Endothelial cell of umbilical vein (primary cell): ENCODE data around the gene KIAA1958. TPM values are rescaled to one million over a fixed set of nuclear protein-coding genes. Genes with fewer than 3 reads are reported as not detected.

Source experiments
- BruUV-seq: library from RNA; stranded (reverse); fragments of 400-500 nt; replicated peaks from 2 replicates; lab custom pipeline; 2021; lab: Mats Ljungman, UMichigan
- CTCF ChIA-PET: fragments of 300-600, 350-600 bp; sonication (Branson Sonifier 250); formaldehyde crosslinking; loops from one replicate; lab custom pipeline; 2021; ENCODE audit warnings: antibody characterized with exemption, inconsistent platforms; lab: Charles Lee
- POLR2A ChIA-PET: fragments of 300-600, 350-600 bp; sonication (Branson Sonifier 250); formaldehyde crosslinking; loops from one replicate; lab custom pipeline; 2021; ENCODE audit warnings: antibody characterized with exemption, inconsistent platforms; lab: Charles Lee
- DNase-seq: peaks from one replicate; pipeline ENCODE4 v3.0.0-alpha.2; 2011; ENCODE audit warnings: low read depth, low spot score
- FAIRE-seq: peaks from 2 replicates; lab custom pipeline; 2011; peaks lifted over from hg19 to GRCh38; lab: Jason Lieb, UNC
- H2AFZ ChIP-seq: 2 replicates; pipeline ENCODE4 v1.6.0; 2012; ENCODE audit warnings: low read depth, low read length, control low read depth, inconsistent platforms
- H3K27ac ChIP-seq: 2 replicates; pipeline ENCODE4 v1.5.1; 2011; ENCODE audit warnings: low read depth, mild to moderate bottlenecking, control low read depth, low read length, moderate library complexity; ENCODE audit not compliant: insufficient read depth
- H3K27me3 ChIP-seq, 2 experiments: 2 replicates each; pipeline versions ENCODE4 v1.6.0 to v1.6.1; 2011; ENCODE audit warnings: low read length in 2 of 2, mixed read lengths in 1 of 2; ENCODE audit not compliant: control insufficient read depth in 2 of 2, insufficient read depth in 2 of 2
- H3K36me3 ChIP-seq, 2 experiments: 2 replicates in 1 of 2; 3 replicates in 1 of 2; pipeline ENCODE4 v1.5.1; 2011; ENCODE audit warnings: low read length in 2 of 2, mild to moderate bottlenecking in 1 of 2, moderate library complexity in 1 of 2; ENCODE audit not compliant: control insufficient read depth in 2 of 2, insufficient read depth in 2 of 2; ENCODE audit errors: extremely low read depth in 1 of 2
- H3K4me1 ChIP-seq: 3 replicates; pipeline ENCODE4 v1.5.1; 2011; ENCODE audit warnings: mild to moderate bottlenecking, low read length; ENCODE audit not compliant: control insufficient read depth, insufficient read depth; ENCODE audit errors: extremely low read depth
- H3K4me2 ChIP-seq: 2 replicates; pipeline ENCODE4 v1.6.1; 2011; ENCODE audit warnings: low read length, control low read depth, mixed read lengths; ENCODE audit not compliant: insufficient read depth
- H3K4me3 ChIP-seq, 3 experiments: fragments of 200-600 bp in 1 of 3; sonication (generic), shearing (Covaris generic) in 1 of 3; replicated peaks in 1 of 3; 2 replicates each; pipeline ENCODE4 v1.5.1; 2011 to 2016; ENCODE audit warnings: control low read depth in 3 of 3, low read length in 3 of 3, mild to moderate bottlenecking in 2 of 3, inconsistent platforms in 1 of 3, low read depth in 1 of 3, moderate library complexity in 1 of 3; ENCODE audit not compliant: insufficient read depth in 1 of 3
- H3K79me2 ChIP-seq: 2 replicates; pipeline ENCODE4 v1.6.0; 2012; ENCODE audit warnings: low read length, inconsistent platforms; ENCODE audit not compliant: control insufficient read depth, insufficient read depth
- H3K9ac ChIP-seq: replicated peaks from 2 replicates; pipeline ENCODE3; 2011; ENCODE audit warnings: low read length, control low read depth; ENCODE audit not compliant: insufficient read depth; ENCODE audit errors: extremely low read depth
- H3K9me1 ChIP-seq: replicated peaks from 3 replicates; pipeline ENCODE4 v1.6.0; 2011; ENCODE audit warnings: mild to moderate bottlenecking, low read length; ENCODE audit not compliant: control insufficient read depth, insufficient read depth; ENCODE audit errors: extremely low read depth
- H3K9me3 ChIP-seq: replicated peaks from 2 replicates; pipeline ENCODE4 v1.5.1; 2012; ENCODE audit warnings: low read length, inconsistent platforms; ENCODE audit not compliant: control insufficient read depth, insufficient read depth
- H4K20me1 ChIP-seq: replicated peaks from 2 replicates; pipeline ENCODE3; 2011; ENCODE audit warnings: mild to moderate bottlenecking, low read length; ENCODE audit not compliant: control insufficient read depth, insufficient read depth; ENCODE audit errors: extremely low read depth
- EZH2 ChIP-seq: IDR thresholded peaks from 2 replicates; pipeline ENCODE4 v1.6.1; 2012; ENCODE audit warnings: borderline replicate concordance, low read depth, mild to moderate bottlenecking, moderate library complexity, low read length, inconsistent platforms; ENCODE audit not compliant: severe bottlenecking
- FOS ChIP-seq: IDR thresholded peaks from 2 replicates; pipeline ENCODE4 v1.6.1; 2011; ENCODE audit warnings: mild to moderate bottlenecking, low read length, moderate library complexity, borderline replicate concordance; ENCODE audit not compliant: insufficient read depth
- GATA2 ChIP-seq: IDR thresholded peaks from 2 replicates; pipeline ENCODE4 v1.7.0; 2011; ENCODE audit warnings: low read depth, mild to moderate bottlenecking, moderate library complexity, mixed read lengths, low read length; ENCODE audit not compliant: insufficient read length, insufficient read depth
- JUN ChIP-seq: IDR thresholded peaks from 2 replicates; pipeline ENCODE4 v1.6.1; 2011; ENCODE audit warnings: borderline replicate concordance, low read depth; ENCODE audit not compliant: insufficient read length, insufficient read depth
- POLR2AphosphoS5 ChIP-seq: IDR thresholded peaks from 2 replicates; pipeline ENCODE4 v1.6.1; 2012; ENCODE audit warnings: low read depth, mild to moderate bottlenecking, control low read depth, low read length, moderate library complexity; ENCODE audit not compliant: insufficient read depth
- dilution Hi-C: fragments of 300-500 bp; cut with MboI; formaldehyde crosslinking; loops from one replicate; pipeline ENCODE4 v1.15.0; 2019; ENCODE audit warnings: low sequenced_read_pairs; ENCODE audit not compliant: extremely low pct_ligation_motif_present
- intact Hi-C: fragments of 100-400 bp; cut with micrococcal nuclease; formaldehyde crosslinking; loops from one replicate; pipeline ENCODE4 v1.10.0; 2022
- polyA plus RNA-seq, 4 experiments: library from polyadenylated mRNA; depleted of rRNA in 3 of 4; stranded (reverse) in 3 of 4; unstranded in 1 of 4; fragments of >200 nt; gene quantifications; 2 replicates each; pipeline versions ENCODE4 v1.2.1 to v1.2.3, GENCODE V29; 2011 to 2012; ENCODE audit warnings: missing spikeins in 1 of 4
- total RNA-seq: library from RNA; stranded (reverse); gene quantifications from 2 replicates; pipeline ENCODE4 v1.2.3, GENCODE V29; 2021
- TF ChIP-seq, protein P1 (sequence below), 2 donors: IDR thresholded peaks; 1 replicate in 1 of 2; 2 replicates in 1 of 2; pipeline ENCODE4 v1.5.1; 2011; ENCODE audit warnings: low read length in 2 of 2, mild to moderate bottlenecking in 2 of 2, moderate library complexity in 2 of 2, control low read depth in 1 of 2, inconsistent platforms in 1 of 2, low read depth in 1 of 2; ENCODE audit not compliant: insufficient read depth in 1 of 2; ENCODE audit errors: extremely low read depth in 1 of 2

Gene KIAA1958
- total and polyA plus RNA-seq, 2 donors (not counting 3 experiments of a cell fraction or from before 2014, with no cell fraction given), result 1.7 to 5.0 TPM

DNA sequence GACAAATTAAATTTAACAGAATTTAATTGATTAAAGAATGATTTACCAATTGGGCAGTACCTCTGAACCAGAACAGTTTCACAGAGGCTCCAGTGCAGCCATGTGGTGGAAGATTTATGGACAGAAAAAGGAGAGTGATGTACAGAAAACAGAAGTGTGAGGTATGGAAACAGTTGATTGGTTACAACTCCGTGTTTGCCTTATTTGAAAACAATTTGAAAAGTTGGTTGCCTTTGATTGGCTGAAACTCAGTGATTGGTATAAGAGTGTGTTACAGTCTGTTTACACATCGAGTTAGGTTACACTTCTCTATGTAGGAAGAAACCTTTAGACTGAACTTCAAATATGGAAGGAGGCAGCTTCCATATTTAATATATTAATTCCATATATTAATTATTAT, 30.1 kb downstream of the KIAA1958 start:
- Histone ChIP-seq H2AFZ (no peak overlapping the region), H3K4me3 (no peak overlapping the region), H4K20me1 (no peaks in the 10 kb centered on the region), H3K27ac (no peak overlapping the region), H3K9ac (no peak overlapping the region), H3K9me3 (no peaks in the 10 kb centered on the region), H3K27me3 (no peaks in the 10 kb centered on the region), H3K79me2 (no peaks in the 10 kb centered on the region), H3K36me3 (no peaks in the 10 kb centered on the region), H3K4me2 (no peak overlapping the region), H3K4me1 (no peaks in the 10 kb centered on the region), H3K9me1 (no peaks in the 10 kb centered on the region)
- TF ChIP-seq POLR2AphosphoS5 (no peak), GATA2 (no peak), JUN (no peak), EZH2 (no peak), FOS (no peak)
- TF ChIP-seq, protein P1, sequence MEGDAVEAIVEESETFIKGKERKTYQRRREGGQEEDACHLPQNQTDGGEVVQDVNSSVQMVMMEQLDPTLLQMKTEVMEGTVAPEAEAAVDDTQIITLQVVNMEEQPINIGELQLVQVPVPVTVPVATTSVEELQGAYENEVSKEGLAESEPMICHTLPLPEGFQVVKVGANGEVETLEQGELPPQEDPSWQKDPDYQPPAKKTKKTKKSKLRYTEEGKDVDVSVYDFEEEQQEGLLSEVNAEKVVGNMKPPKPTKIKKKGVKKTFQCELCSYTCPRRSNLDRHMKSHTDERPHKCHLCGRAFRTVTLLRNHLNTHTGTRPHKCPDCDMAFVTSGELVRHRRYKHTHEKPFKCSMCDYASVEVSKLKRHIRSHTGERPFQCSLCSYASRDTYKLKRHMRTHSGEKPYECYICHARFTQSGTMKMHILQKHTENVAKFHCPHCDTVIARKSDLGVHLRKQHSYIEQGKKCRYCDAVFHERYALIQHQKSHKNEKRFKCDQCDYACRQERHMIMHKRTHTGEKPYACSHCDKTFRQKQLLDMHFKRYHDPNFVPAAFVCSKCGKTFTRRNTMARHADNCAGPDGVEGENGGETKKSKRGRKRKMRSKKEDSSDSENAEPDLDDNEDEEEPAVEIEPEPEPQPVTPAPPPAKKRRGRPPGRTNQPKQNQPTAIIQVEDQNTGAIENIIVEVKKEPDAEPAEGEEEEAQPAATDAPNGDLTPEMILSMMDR (IDR thresholded peaks at IDR 0.05; ENCODE audit: extremely low read depth in 1 of 2, insufficient read depth in 1 of 2, low read depth in 1 of 2, low read length in 2 of 2), result no peak
- dilution Hi-C loops (no loop called here), intact Hi-C loops (no loop called here)
- BruUV-seq, result no TSS peak
- no peak for FAIRE-seq
- CTCF ChIA-PET, result interaction anchor here (0.9 to 1.2 kb wide), 2 partner anchors 11 to 15 kb away, joined by 3 read pairs; no protein-coding TSS in a partner anchor
- POLR2A ChIA-PET, result no interaction called here
- DNase-seq, result no peak
